GM18511 (cell line): ENCODE results near the gene LZTFL1.

Experiments
- ATAC-seq: cut with Tn5 transposase; IDR thresholded peaks from one replicate; pipeline ENCODE4 v1.9.1; 2021; ENCODE audit warnings: mild to moderate bottlenecking, moderate library complexity; ENCODE audit not compliant: unreplicated experiment

LZTFL1 gene

DNA sequence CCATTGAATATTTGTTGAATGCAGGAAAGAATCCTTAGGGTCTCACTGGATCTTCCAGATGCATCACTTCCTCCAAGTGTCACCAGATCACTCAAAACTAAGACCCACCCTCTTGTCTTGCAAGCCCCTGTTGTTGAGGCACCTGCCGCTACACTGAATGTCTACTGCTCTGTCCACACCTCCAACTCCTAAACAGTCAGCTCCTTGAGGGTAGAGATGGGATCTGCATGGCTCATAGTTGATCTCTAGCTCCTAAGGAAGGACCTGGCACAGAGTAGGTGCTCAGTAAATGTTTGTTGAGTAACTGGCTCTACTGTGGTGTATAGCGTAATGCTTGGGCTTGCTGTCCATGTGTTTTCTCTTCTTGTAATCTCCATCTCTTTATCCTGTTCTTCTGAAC is 54.4 kb downstream of the LZTFL1 start:
- no peak for ATAC-seq

GRCh38 chr3:45786801-45787495 is 55.0 kb downstream of the LZTFL1 start:
- no peak for ATAC-seq

DNA sequence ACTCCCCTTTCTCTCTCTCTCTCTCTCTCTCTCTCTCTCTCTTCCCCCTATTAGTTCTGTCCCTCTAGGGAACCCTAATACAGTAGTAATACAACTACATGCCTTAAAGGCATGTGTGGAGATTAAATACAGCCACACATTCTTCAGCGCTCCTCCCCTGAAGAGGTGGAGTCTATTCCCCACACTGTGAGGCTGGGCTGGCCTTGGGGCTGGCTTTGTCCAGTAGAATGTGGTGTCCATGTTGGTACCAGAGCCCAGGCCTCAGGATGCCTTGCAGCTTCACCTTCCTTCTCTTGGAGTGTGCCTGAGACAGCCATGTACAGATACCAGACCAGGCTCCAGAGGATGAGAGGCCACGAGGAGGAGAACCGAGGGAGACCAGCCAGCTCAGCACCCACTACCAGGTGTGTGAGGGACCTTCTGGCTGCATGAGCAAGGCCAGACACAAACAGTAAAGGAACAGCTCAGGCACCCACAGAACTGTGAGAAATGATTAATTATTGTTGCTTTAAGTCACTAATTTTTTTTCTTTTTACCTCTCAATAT is 56.2 kb downstream of the LZTFL1 start:
- no peak for ATAC-seq

DNA sequence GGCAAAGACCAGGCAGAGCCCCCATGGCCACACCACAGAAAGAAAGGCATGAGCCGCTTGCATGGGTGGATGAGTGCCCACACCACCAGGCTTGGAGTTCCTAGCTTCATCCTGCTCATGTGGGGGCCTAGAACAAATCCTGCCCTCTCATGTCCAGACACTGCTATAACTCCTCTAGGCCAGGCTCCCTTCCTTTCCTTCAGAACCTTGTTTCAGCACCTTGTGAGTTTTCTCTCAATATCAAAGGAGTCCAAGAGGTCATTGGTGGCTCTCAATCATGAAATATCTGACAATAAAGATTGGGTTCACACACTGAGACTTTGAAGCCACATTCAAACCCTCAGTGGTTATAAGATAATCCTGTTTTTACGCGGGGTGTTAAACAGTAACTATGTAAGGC is 58.3 kb downstream of the LZTFL1 start:
- ATAC-seq = no peak

DNA sequence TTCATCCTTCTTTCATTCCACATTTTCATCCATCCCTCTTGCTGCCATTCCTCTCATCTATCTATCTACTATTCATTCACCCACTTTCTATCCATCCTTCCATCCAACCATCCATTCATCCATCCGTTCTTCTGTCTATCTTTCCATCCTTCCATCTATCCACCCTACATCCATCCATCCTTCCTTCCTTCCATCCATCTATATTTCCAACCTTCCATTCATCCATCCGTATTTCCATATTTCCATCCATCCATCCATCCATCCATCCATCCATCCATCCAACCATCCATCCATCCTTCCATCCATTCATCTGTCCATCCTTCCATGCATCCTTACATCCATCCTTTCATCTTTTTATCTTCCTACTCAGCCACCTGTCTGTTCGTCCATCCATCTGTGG is 59.5 kb downstream of the LZTFL1 start:
- ATAC-seq = no peak

DNA sequence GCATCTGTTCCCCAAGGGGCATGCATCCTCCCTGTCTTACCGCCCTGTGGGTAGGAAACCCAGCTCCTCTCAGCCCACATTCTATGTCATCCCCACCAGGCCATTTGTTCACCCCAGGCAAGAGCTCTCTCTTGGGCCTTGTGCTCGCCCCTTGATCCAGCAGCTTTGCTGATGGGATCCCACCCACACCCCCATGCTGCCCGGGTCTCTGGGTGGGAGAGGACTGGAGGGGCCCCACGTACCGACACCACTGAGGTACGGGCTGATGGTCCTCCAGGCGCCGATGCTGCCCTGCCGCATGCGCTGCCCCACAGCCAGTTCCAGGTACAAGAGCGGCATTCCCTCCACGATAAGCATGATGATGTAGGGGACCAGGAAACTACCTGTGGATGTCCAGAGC is 60.1 kb downstream of the LZTFL1 start:
- ATAC-seq = no peak

DNA sequence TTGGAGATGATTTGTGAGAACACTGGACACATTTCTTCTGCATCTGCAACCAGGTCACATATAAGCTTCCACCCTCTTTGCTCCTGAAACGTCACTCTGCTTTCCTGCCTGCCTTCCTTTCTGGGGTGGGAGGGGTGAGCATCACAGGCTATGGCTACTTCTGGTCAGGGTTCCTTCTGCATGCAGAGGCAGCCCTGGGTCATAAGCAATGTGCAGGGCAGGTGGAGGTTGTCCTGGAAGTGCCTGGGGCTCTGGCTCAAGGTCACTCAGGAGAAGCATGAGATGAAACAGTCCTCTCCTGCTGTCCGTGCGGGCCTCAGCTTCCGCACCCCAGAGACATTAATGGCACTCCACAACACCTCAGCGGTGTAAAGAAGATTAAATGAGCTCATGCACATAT is 60.6 kb downstream of the LZTFL1 start:
- no peak for ATAC-seq

- ATAC-seq = no peak
These were observed 61.9 kb downstream of the LZTFL1 start for GRCh38 chr3:45779746-45780735.

- no peak for ATAC-seq
These were observed 63.1 kb downstream of the LZTFL1 start for GRCh38 chr3:45778761-45779201.

DNA sequence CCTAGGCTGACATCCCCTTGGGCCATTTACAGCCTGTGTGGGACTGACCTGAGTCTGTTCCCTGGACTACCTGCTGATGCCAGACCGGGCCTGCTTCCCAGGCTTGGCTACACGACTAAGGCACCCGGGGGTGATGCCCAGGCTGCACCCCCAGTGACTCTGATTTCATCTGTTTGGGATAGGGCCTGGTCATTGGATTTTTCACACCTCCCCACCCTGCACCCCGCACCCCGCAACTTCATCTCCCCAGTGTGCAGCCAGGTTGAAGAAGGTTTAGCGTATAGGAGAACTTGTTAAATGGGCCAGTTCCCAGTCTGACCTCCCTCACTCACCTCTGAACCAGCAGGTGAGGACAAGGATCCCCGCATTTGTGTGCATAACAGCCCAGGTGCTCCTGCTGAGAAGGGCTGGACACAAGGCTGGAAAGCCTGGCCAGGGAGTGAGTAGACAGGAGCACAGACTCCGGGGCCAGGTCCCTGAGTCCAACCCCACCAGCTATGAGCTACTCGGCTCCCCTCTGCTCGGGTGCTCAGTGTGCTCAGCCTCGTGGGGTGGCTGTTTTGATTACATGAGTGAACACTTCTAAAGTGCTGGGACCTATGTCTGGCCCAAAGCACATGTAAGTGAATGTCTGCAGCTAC is 64.1 kb downstream of the LZTFL1 start:
- no peak for ATAC-seq

DNA sequence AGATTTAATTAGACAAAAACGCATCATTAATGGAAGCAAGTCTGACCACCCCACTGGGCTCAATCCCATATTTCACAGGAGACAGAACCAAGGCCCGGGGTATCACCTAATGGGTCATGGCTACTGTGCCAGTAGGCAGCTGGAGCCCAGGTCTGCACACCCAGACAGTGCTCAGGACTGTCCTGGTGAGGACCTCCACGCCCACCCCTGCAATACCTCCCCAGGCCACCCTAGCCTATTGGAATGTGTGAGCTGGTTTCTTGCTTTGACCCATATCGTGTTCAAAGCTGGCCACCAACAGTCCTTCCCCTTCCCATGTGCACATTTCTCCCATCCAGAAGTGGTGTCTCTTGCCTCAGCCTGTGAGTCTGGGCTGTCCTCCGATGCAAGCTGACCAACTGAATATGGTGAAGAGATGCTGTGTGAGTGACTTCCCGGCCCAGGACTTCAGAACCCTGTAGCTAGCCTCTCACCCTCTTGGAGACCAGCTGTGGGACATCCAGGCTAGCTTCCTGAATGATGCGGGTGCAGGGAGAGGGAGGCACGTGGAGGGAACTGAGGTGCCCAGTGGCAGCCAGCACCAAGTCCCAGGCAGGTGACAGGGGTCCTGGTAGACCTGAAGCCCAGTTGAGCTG is 64.7 kb downstream of the LZTFL1 start:
- ATAC-seq = no peak

GRCh38 chr3:45776611-45777010 is 65.3 kb downstream of the LZTFL1 start:
- ATAC-seq = no peak

- ATAC-seq = no peak
These were observed 65.7 kb downstream of the LZTFL1 start for GRCh38 chr3:45776301-45776595.

DNA sequence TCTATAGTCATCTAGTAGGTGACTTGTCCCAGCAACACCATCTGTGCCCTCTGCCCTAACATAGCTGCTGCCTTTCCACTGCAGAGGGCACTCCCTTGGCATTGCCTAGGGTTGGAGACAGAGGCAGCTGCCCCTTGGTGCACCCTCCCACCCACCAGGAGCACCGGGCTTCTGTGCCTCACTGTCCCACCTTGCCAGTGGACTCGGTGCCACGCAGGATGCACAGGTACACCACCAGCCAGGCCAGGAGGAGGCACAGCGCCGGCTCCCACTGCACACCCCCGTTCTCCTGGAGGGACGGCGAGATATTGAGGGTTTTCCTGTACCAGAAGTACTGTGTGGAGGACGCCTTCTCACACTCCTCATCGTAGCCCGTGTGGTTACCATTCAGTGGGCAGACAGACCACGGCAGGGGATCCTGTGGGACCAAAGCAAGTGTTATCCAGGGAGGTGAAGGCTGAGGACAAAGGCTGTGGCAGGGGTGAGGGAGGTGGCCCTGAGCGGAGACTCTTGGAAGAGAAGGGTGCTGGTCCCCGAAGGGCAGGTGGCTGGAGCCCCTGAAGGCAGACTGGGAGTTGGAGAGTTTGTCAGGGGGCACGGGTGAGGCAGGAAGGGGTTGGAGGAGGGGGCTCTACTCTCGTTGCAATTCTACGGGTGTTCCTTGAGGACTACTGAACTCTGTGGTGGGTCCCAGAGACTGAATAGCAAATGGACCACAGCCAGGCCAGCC is 66.2 kb downstream of the LZTFL1 start:
- ATAC-seq = no peak

GRCh38 chr3:45774581-45775521 is 67.1 kb downstream of the LZTFL1 start:
- no peak for ATAC-seq

DNA sequence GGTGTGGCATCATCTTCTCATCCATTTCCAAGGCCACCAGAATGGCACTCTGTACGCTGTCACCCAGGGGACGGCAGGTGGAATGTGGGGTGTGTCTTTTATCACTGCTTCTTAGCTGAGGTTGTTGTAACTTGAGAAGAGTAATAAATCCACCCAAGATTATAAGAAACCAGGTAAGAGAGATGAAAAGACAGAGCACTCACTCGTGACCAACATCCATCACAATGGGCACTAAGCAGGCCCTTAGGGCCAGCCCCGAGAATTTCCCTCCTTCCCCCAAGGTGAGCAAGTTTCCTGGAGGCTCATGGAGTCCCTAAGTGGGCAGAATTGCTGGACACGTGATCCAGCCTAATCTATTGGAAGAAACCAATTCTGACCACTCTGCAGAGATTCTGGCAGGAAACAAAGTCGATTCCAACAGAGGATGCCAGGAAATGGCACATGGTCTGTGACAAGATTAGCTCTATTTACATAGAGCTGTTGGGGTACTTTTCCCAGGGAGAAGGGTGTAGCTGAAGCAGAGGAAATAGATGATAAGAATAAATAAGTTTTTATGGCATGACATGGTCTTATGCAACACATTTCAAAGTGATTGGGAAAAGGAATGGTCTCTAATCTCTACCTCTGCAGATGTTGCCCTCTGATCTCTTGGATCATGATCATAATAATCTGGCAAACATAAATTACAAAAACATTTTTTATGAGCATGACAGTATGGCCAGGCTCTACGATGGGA is 68.0 kb downstream of the LZTFL1 start:
- no peak for ATAC-seq
